RWPE2 (cell line): ENCODE data around the gene HIVEP2.

Source experiments
- ATAC-seq: fragments of 200-7000 bp; cut with Tn5 transposase; 3 replicates; pipeline ENCODE4 v1.9.1; 2021; ENCODE audit warnings: low read depth
- DNase-seq: peaks from one replicate; pipeline ENCODE4 v3.0.0-alpha.2; 2020; ENCODE audit warnings: low spot score
- H3K27ac ChIP-seq: fragments of 450-650 bp; 2 replicates; pipeline ENCODE4 v1.5.1; 2017; ENCODE audit warnings: mild to moderate bottlenecking; ENCODE audit not compliant: poor library complexity, severe bottlenecking
- H3K27me3 ChIP-seq: fragments of 250-450 bp; sonication (Bioruptor Pico); 2 replicates; pipeline ENCODE4 v1.5.1; 2021; ENCODE audit warnings: mild to moderate bottlenecking, moderate library complexity; ENCODE audit not compliant: insufficient read depth, poor library complexity, severe bottlenecking
- H3K36me3 ChIP-seq: fragments of 250-450 bp; sonication (Bioruptor Pico); 2 replicates; pipeline ENCODE4 v1.5.1; 2020; ENCODE audit warnings: low read depth, mild to moderate bottlenecking, moderate library complexity
- H3K4me1 ChIP-seq: fragments of 250-450 bp; sonication (Bioruptor Pico); 2 replicates; pipeline ENCODE4 v1.5.1; 2021; ENCODE audit warnings: mild to moderate bottlenecking, moderate library complexity; ENCODE audit not compliant: insufficient read depth, poor library complexity, severe bottlenecking
- H3K4me3 ChIP-seq: fragments of 250-450 bp; sonication (Bioruptor Pico); 2 replicates; pipeline ENCODE4 v1.5.1; 2021; ENCODE audit warnings: mild to moderate bottlenecking, moderate library complexity; ENCODE audit not compliant: severe bottlenecking
- H3K9me3 ChIP-seq: fragments of 250-450 bp; sonication (Bioruptor Pico); 2 replicates; pipeline ENCODE4 v1.5.1; 2021; ENCODE audit warnings: mild to moderate bottlenecking, moderate library complexity; ENCODE audit not compliant: severe bottlenecking
- CTCF ChIP-seq: fragments of 450-650 bp; IDR thresholded peaks from one replicate; pipeline ENCODE4 v1.5.1; 2017; ENCODE audit warnings: mild to moderate bottlenecking, moderate library complexity; ENCODE audit not compliant: poor library complexity, severe bottlenecking

Gene HIVEP2

GRCh38 chr6:142823256-142823902 is 121.6 kb downstream of the HIVEP2 start:
- no peak for TF ChIP-seq CTCF
- no peaks in the 10 kb centered on the region for H3K9me3 ChIP-seq
- DNase-seq (no peak), ATAC-seq (peak; percentile 31; the same call in 1 of the 3 replicates)
- H3K27ac ChIP-seq: no peak overlapping the region
- H3K4me1 ChIP-seq: peaks cover 11% of the 10 kb centered on the region
- no peak overlapping the region for H3K4me3 ChIP-seq
- H3K36me3 ChIP-seq: no peaks in the 10 kb centered on the region
- H3K27me3 ChIP-seq: no peaks in the 10 kb centered on the region

GRCh38 chr6:142822842-142823241 is 122.1 kb downstream of the HIVEP2 start:
- H3K27me3 ChIP-seq: no peaks in the 10 kb centered on the region
- no peaks in the 10 kb centered on the region for H3K36me3 ChIP-seq
- no peak overlapping the region for H3K27ac ChIP-seq
- DNase-seq: no peak
- peak; percentile 29 for TF ChIP-seq CTCF
- no peak overlapping the region for H3K4me3 ChIP-seq
- no peaks in the 10 kb centered on the region for H3K9me3 ChIP-seq
- no peak; the same call in 2 of the 3 replicates for ATAC-seq
- peaks cover 10% of the 10 kb centered on the region for H3K4me1 ChIP-seq

GRCh38 chr6:142822383-142822782 is 122.6 kb downstream of the HIVEP2 start:
- Histone ChIP-seq H3K27ac (no peak overlapping the region), H3K36me3 (no peaks in the 10 kb centered on the region), H3K4me3 (no peak overlapping the region), H3K27me3 (no peaks in the 10 kb centered on the region), H3K4me1 (peaks cover 6% of the 10 kb centered on the region), H3K9me3 (no peaks in the 10 kb centered on the region)
- ATAC-seq: no peak
- no peak for TF ChIP-seq CTCF
- no peak for DNase-seq

GRCh38 chr6:142821860-142822259 is 123.1 kb downstream of the HIVEP2 start:
- H3K4me1 ChIP-seq: peaks cover 4% of the 10 kb centered on the region
- TF ChIP-seq CTCF: no peak
- H3K36me3 ChIP-seq: no peaks in the 10 kb centered on the region
- H3K27me3 ChIP-seq: no peaks in the 10 kb centered on the region
- ATAC-seq (no peak), DNase-seq (no peak)
- no peak overlapping the region for H3K27ac ChIP-seq
- H3K9me3 ChIP-seq: no peaks in the 10 kb centered on the region
- no peak overlapping the region for H3K4me3 ChIP-seq

GRCh38 chr6:142821164-142821716 is 123.7 kb downstream of the HIVEP2 start:
- no peak overlapping the region for H3K27ac ChIP-seq

More at GRCh38 chr6:142821164-142821716, 123.7 kb downstream of the HIVEP2 start:
- H3K27me3 ChIP-seq: no peaks in the 10 kb centered on the region
- no peak overlapping the region for H3K4me3 ChIP-seq
- H3K4me1 ChIP-seq: peaks cover 4% of the 10 kb centered on the region
- no peaks in the 10 kb centered on the region for H3K9me3 ChIP-seq
- no peaks in the 10 kb centered on the region for H3K36me3 ChIP-seq
- DNase-seq (no peak), ATAC-seq (no peak)
- no peak for TF ChIP-seq CTCF
